Stimulated activated naive CD8-positive, alpha-beta T cell treated with anti-CD3 and anti-CD28 coated beads, Interleukin-15, Interleukin-2, amounts not matched to agents 100 U/mL and 50 U/mL, for 24 hours (primary cell): ENCODE data around the gene PLXNB1.
A peak's percentile ranks its signal among the peaks of the same experiment; 100 is the strongest.

ENCODE experiments used
- ATAC-seq: fragments of 150-1000 bp; cut with Tn5 transposase; one replicate; pipeline ENCODE4 v1.10.0; 2021
- DNase-seq: peaks from one replicate; pipeline ENCODE4 v3.0.0; 2021

PLXNB1 gene

GRCh38 chr3:48419149-48419548, 10.7 kb downstream of the PLXNB1 start:
- DNase-seq, result no peak
- no peak for ATAC-seq

GRCh38 chr3:48418651-48419050, 11.2 kb downstream of the PLXNB1 start:
- no peak for ATAC-seq
- DNase-seq, result no peak

GRCh38 chr3:48418140-48418539, 11.7 kb downstream of the PLXNB1 start:
- no peak for ATAC-seq

GRCh38 chr3:48417529-48418108, 12.3 kb downstream of the PLXNB1 start:
- ATAC-seq (no peak), DNase-seq (no peak)

More at GRCh38 chr3:48418140-48418539, 11.7 kb downstream of the PLXNB1 start:
- DNase-seq, result no peak

- no peak for DNase-seq
- ATAC-seq, result no peak
Observed at GRCh38 chr3:48416546-48416945, 13.3 kb downstream of the PLXNB1 start.

GRCh38 chr3:48416091-48416505, 13.8 kb downstream of the PLXNB1 start:
- DNase-seq (no peak), ATAC-seq (no peak)

- DNase-seq (no peak), ATAC-seq (no peak)
Observed at GRCh38 chr3:48415251-48415953, 14.5 kb downstream of the PLXNB1 start.

- ATAC-seq (no peak), DNase-seq (no peak)
Observed at GRCh38 chr3:48414376-48415250, 15.3 kb downstream of the PLXNB1 start.

- DNase-seq (no peak), ATAC-seq (no peak)
Observed at GRCh38 chr3:48413611-48414010, 16.3 kb downstream of the PLXNB1 start.

- no peak for DNase-seq
Observed at GRCh38 chr3:48413086-48413485, 16.8 kb downstream of the PLXNB1 start.

GRCh38 chr3:48412375-48413001, 17.4 kb downstream of the PLXNB1 start:
- ATAC-seq (no peak), DNase-seq (no peak)

More at GRCh38 chr3:48413086-48413485, 16.8 kb downstream of the PLXNB1 start:
- no peak for ATAC-seq

GRCh38 chr3:48411606-48412374, 18.1 kb downstream of the PLXNB1 start:
- DNase-seq (no peak), ATAC-seq (no peak)

- DNase-seq (no peak), ATAC-seq (no peak)
Observed at GRCh38 chr3:48411041-48411588, 18.8 kb downstream of the PLXNB1 start.

- DNase-seq, result no peak
- no peak for ATAC-seq
Observed at GRCh38 chr3:48410205-48411040, 19.5 kb downstream of the PLXNB1 start.

- ATAC-seq (no peak), DNase-seq (no peak)
Observed at GRCh38 chr3:48409291-48410201, 20.3 kb downstream of the PLXNB1 start.

- ATAC-seq (no peak), DNase-seq (peak; percentile 8)
Observed at GRCh38 chr3:48408823-48409281, 21.0 kb downstream of the PLXNB1 start.

- ATAC-seq (no peak), DNase-seq (no peak)
Observed at GRCh38 chr3:48407542-48408099, 22.3 kb downstream of the PLXNB1 start.

GRCh38 chr3:48406443-48407431, 23.1 kb downstream of the PLXNB1 start:
- ATAC-seq (no peak), DNase-seq (peak; percentile 1)
